Muscle of leg (tissue), 11 donors: ENCODE measurements around the gene TP53I3. TPM values are rescaled to one million over a fixed set of nuclear protein-coding genes. Genes with fewer than 3 reads are reported as not detected.
A peak's percentile ranks its signal among the peaks of the same experiment; 100 is the strongest.

Source experiments
- DNase-seq: peaks from one replicate; pipeline ENCODE4 v3.0.0; 2013
- H3K27ac ChIP-seq: one replicate; pipeline ENCODE4 v1.5.1; 2013; ENCODE audit warnings: mild to moderate bottlenecking, low read length, control low read depth
- H3K27me3 ChIP-seq: one replicate; pipeline ENCODE4 v1.6.1; 2013; ENCODE audit warnings: low read length; ENCODE audit not compliant: control insufficient read depth, insufficient read depth
- H3K36me3 ChIP-seq: one replicate; pipeline ENCODE4 v1.6.1; 2013; ENCODE audit warnings: low read length; ENCODE audit not compliant: control insufficient read depth, insufficient read depth
- H3K4me1 ChIP-seq: one replicate; pipeline ENCODE4 v1.6.1; 2013; ENCODE audit warnings: low read length; ENCODE audit not compliant: control insufficient read depth, insufficient read depth
- H3K4me3 ChIP-seq: one replicate; pipeline ENCODE4 v1.5.1; 2013; ENCODE audit warnings: low read length, control low read depth
- H3K9me3 ChIP-seq: replicated peaks from 2 replicates; pipeline ENCODE4 v1.6.1; 2013; ENCODE audit warnings: low read depth, low read length; ENCODE audit not compliant: control insufficient read depth
- WGBS: methylation state at CpG from one replicate; pipeline ENCODE4 v1.1.5; 2013; ENCODE audit warnings: missing lambda C conversion rate; ENCODE audit not compliant: insufficient coverage; 5-methylcytosine and 5-hydroxymethylcytosine counted together
- polyA plus RNA-seq, 8 donors: library from polyadenylated mRNA; unstranded; fragments of 120-200 nt; gene quantifications; one replicate each; pipeline versions ENCODE4 v1.2.1 to v1.2.3, GENCODE V29; 2013; ENCODE audit warnings: inconsistent platforms in 1 of 8, low replicate concordance in 1 of 8; ENCODE audit not compliant: insufficient read length in 8 of 8, insufficient read depth in 1 of 8
- total RNA-seq: library from RNA; stranded (reverse); fragments of 120-200 nt; gene quantifications from one replicate; pipeline ENCODE4 v1.2.4, GENCODE V29; 2013

Gene TP53I3
- total and polyA plus RNA-seq, 9 donors = 30.9 to 48.3 (median 34.9) TPM

- Histone ChIP-seq H3K27me3 (no peaks in the 10 kb centered on the region), H3K4me1 (peaks cover 31% of the 10 kb centered on the region), H3K9me3 (no peaks in the 10 kb centered on the region), H3K27ac (peak overlapping the region; percentile 94), H3K4me3 (peak overlapping the region; percentile 61), H3K36me3 (peaks cover 30% of the 10 kb centered on the region)
- DNase-seq = peak; percentile 92
- 3% methylated on average over 23 of the region's 30 CpGs for WGBS
Observed at GRCh38 chr2:24083567-24084385, 858 bp downstream of the TP53I3 start.

- Histone ChIP-seq H3K27ac (peak overlapping the region; percentile 94), H3K4me3 (peak overlapping the region; percentile 61), H3K36me3 (peaks cover 35% of the 10 kb centered on the region), H3K27me3 (no peaks in the 10 kb centered on the region), H3K9me3 (no peaks in the 10 kb centered on the region), H3K4me1 (peaks cover 31% of the 10 kb centered on the region)
- WGBS = 91% methylated on average over 5 of the region's 8 CpGs
- DNase-seq = no peak
Observed at GRCh38 chr2:24082787-24083566, 1.7 kb downstream of the TP53I3 start.

GRCh38 chr2:24080701-24081100 lies 3.9 kb downstream of the TP53I3 start:
- Histone ChIP-seq H3K27me3 (no peaks in the 10 kb centered on the region), H3K4me3 (no peak overlapping the region), H3K27ac (peak overlapping the region; percentile 85), H3K9me3 (no peaks in the 10 kb centered on the region), H3K4me1 (peaks cover 36% of the 10 kb centered on the region), H3K36me3 (peaks cover 35% of the 10 kb centered on the region)
- WGBS = 27% methylated on average over 2 of the region's 2 CpGs
- peak; percentile 77 for DNase-seq

- peaks cover 39% of the 10 kb centered on the region for H3K36me3 ChIP-seq
- no peaks in the 10 kb centered on the region for H3K27me3 ChIP-seq
- no peak overlapping the region for H3K4me3 ChIP-seq
- no peaks in the 10 kb centered on the region for H3K9me3 ChIP-seq
- WGBS = no CpG with 5 or more reads among the region's 2 CpGs
- H3K27ac ChIP-seq = no peak overlapping the region
- DNase-seq = no peak
- peaks cover 26% of the 10 kb centered on the region for H3K4me1 ChIP-seq
Observed at GRCh38 chr2:24077879-24078278, 6.8 kb downstream of the TP53I3 start.

- Histone ChIP-seq H3K9me3 (no peaks in the 10 kb centered on the region), H3K36me3 (peaks cover 40% of the 10 kb centered on the region), H3K4me1 (peaks cover 23% of the 10 kb centered on the region), H3K27ac (peak overlapping the region; percentile 94), H3K4me3 (peak overlapping the region; percentile 89), H3K27me3 (no peaks in the 10 kb centered on the region)
- no peak for DNase-seq
- 11% methylated on average over 6 of the region's 9 CpGs for WGBS
Observed at GRCh38 chr2:24077535-24077877, 7.1 kb downstream of the TP53I3 start.

- 11% methylated on average over 36 of the region's 41 CpGs for WGBS
- peaks cover 39% of the 10 kb centered on the region for H3K36me3 ChIP-seq
- peak; percentile 44 for DNase-seq
- no peaks in the 10 kb centered on the region for H3K27me3 ChIP-seq
- peak overlapping the region; percentile 94 for H3K27ac ChIP-seq
- peak overlapping the region; percentile 89 for H3K4me3 ChIP-seq
- H3K4me1 ChIP-seq = peaks cover 21% of the 10 kb centered on the region
- no peaks in the 10 kb centered on the region for H3K9me3 ChIP-seq
Observed at GRCh38 chr2:24076849-24077534, 7.6 kb downstream of the TP53I3 start.

GRCh38 chr2:24075915-24076848 lies 8.5 kb downstream of the TP53I3 start, which contains the start of gene SF3B6:
TSS of gene SF3B6 (minus strand) at chr2:24076326. CDS start at chr2:24076229, 97 bp downstream.
- H3K9me3 ChIP-seq = no peaks in the 10 kb centered on the region
- H3K4me1 ChIP-seq = peaks cover 17% of the 10 kb centered on the region
- WGBS = under 1% methylated on average over 60 of the region's 64 CpGs
- H3K36me3 ChIP-seq = peaks cover 42% of the 10 kb centered on the region
- peak within 1 kb of the TSS; percentile 94 for H3K27ac ChIP-seq
- H3K27me3 ChIP-seq = no peaks in the 10 kb centered on the region
- DNase-seq = peak; percentile 99
- H3K4me3 ChIP-seq = peak within 1 kb of the TSS; percentile 89

GRCh38 chr2:24075259-24075658 lies 9.4 kb downstream of the TP53I3 start:
- H3K9me3 ChIP-seq = no peaks in the 10 kb centered on the region
- H3K27ac ChIP-seq = no peak overlapping the region

GRCh38 chr2:24073816-24074215 lies 10.8 kb downstream of the TP53I3 start:
- peaks cover 10% of the 10 kb centered on the region for H3K4me1 ChIP-seq
- H3K9me3 ChIP-seq = no peaks in the 10 kb centered on the region
- no CpG with 5 or more reads among the region's 6 CpGs for WGBS
- no peak overlapping the region for H3K4me3 ChIP-seq
- DNase-seq = no peak
- peaks cover 43% of the 10 kb centered on the region for H3K36me3 ChIP-seq
- H3K27me3 ChIP-seq = no peaks in the 10 kb centered on the region
- H3K27ac ChIP-seq = no peak overlapping the region

More at GRCh38 chr2:24075259-24075658, 9.4 kb downstream of the TP53I3 start:
- peaks cover 39% of the 10 kb centered on the region for H3K36me3 ChIP-seq
- WGBS = no CpG with 5 or more reads among the region's 5 CpGs
- H3K4me3 ChIP-seq = peak overlapping the region; percentile 89
- no peaks in the 10 kb centered on the region for H3K27me3 ChIP-seq
- no peak for DNase-seq
- H3K4me1 ChIP-seq = peaks cover 12% of the 10 kb centered on the region
